ENCODE data around the gene CLIC3.
A peak's percentile ranks its signal among the peaks of the same experiment; 100 is the strongest.

CLIC3 gene

DNA sequence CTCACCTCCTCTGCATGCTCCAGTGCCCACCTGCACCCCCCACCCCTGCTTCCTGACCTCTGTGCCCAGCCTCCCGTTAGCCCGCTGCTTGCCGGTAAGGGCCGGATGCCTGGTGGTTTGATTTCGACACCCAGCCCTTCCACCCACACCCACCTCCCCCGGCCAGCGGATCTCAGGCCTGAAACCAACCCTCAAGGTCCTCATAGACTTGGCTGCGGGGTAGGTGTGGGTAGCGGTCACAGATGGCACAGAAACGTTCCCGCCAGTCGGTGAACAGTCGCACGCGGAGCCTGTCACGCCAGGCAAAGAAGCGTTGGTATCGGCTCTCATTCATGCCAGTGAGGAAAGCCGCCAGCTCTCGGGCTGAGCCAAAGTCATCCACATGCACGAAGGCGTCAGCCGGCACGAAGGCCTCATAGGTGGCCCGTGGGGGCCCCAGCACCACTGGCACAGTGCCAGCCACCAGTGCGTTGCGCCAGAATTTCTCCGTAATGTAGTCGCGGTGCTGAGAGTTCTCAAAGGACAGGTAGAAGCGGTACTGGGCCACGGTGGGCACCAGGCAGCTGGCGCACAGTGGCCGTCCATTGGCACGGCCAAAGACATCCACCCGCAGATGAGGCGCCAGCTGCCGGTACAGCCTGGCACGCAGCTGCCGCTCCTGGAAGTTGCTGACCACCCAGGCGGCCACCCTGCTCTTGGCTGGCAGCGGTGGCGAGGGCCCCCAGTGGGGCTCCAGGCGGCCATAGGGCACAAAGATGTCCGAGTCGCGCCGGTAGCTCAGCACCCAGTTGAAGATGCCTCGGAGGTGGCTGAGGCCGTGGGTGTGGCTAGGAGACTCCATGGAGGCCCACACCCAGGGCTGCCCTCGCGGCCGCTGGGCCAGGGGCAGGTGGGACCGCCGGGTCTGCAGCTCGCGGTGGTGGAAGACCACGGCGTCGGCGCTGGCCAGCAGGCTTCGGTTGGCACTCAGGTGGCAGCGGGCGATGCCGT, 34.5 kb upstream of the CLIC3 start:
- DNase-seq (ENCODE audit: low read depth): no peak

- no peak for DNase-seq (ENCODE audit: low read depth)
These were observed 33.6 kb upstream of the CLIC3 start for GRCh38 chr9:137030006-137030405.

DNA sequence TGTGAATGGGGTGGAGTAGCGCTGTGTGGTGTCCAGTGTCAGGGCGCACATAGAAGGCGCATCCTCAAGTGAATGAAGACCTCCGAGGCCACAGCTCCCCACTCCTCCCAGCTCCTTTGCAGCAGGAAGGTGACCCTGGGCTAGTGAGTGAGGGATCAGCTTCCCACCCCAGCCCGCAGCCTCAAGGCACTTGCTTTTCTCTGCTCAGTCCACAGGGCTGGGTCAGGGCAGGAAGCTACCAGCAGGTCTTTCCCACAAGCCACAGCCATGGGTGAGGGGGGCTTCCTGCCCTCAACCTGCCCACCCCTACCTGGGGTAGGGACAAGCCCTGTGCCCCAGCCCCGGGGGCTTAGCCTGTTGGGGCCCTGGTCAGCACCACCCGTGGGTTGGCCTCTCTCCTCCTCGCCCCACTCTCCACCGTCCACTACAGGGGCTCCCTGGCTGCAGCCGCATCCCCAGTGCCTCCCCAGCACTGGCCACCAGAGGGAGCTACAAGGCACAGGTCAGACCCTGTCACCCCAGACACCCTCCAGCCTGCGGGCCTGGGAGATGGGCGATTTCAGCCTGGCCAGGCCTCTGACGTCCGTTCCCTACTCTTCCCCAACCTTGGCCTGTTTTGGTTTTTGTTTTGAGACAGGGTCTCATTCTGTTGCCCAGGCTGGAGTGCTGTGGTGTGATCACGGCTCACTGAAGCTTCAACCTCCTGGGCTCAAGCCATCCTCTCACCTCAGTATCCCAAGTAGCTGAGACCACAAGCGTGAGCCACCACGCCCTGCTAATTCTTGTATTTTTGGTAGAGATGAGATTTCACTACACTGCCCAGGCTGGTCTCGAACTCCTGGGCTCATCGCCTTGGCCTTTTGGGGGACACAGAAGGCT, 32.9 kb upstream of the CLIC3 start:
- DNase-seq (ENCODE audit: low read depth): peak; percentile 48

DNA sequence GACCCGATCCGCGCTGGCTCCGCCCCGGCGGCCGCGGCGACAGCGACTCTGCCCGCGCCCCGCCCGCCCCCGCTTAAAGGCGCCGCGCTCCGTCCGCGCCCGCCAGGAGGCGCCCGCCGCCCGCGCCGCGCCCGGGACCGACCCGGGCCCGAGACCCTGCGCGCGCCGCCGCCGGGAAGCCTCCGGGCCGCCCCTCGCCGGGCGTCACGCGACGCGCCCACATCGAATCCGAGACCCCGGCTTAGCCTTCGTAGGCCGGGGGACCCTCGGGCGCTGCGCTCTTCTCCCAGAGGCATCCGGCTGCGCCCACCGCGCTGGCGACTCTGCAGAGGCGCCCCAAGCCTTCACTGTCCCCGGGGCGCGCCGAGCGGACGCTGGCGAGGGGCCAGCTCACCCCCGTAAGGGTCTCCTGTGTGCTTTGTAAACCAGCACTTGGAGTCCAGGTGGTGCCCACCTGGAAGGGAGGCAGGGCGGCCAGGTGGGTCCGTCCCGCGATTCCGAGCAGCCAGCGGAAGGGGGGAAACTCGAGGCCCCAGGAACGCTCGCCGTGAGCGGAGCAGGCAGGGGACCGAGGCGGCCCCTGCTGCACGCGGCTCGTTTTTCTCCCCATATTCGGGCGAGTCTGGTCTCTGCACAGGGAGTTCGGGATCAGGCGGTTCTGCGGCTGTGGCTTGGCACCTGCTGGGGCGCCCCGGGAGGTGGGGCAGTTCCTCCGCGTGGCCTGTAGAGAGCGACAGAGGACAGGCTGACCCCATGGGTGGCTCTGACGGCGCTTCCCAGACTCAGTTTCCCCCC, 32.1 kb upstream of the CLIC3 start:
- DNase-seq (ENCODE audit: low read depth): peak; percentile 49

GRCh38 chr9:137027369-137028262, 31.2 kb upstream of the CLIC3 start, which contains the start of gene ABCA2:
Gene ABCA2 (minus strand): TSS chr9:137028237. CDS start chr9:137028140, 97 bp downstream.
- DNase-seq (ENCODE audit: low read depth): no peak

DNA sequence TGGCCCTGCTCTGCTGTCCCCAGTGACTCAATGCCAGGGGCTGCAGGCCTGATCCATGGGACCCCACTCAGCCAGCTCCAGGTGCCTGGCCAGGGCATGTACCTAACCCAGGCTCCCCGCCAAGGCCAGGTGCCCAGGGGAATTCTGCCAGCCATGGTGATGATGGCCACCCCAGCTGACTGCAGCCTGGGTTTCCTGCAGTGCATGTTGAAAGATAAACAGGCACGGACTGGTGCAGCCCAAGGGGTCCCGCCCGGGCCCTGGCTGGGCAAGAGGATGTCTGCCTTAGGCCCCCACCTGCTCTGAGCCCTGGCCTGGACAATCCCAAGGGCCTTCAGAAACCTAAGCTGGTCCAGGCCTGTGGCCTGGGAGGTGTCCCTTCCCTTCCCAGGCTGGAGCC, 30.5 kb upstream of the CLIC3 start:
- no peak for DNase-seq (ENCODE audit: low read depth)

- DNase-seq (ENCODE audit: low read depth): no peak
These were observed 30.0 kb upstream of the CLIC3 start for GRCh38 chr9:137026384-137026783.

DNA sequence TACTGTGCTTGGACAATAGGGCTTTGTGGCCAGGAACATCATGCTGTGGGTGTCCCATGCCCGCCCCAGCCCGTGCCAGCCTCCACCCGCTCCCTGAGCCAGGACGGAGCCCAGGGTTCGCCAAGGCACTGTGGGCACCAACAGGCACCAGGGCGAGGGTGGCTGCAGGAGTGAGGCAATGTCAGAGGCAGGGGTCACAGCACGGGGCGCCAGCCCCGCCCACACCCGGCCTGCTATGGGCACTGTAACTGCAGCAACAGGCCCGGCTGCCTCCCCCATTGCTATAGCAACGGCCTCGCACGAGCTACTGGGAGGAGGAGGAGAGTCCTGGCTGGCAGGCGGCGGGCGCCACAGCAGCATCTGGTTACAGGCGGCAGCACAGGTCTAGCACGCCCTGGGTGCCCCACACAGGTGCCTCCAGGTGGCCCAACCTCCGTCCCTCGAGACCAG, 29.2 kb upstream of the CLIC3 start:
- DNase-seq (ENCODE audit: low read depth): no peak

- no peak for DNase-seq (ENCODE audit: low read depth)
These were observed 27.2 kb upstream of the CLIC3 start for GRCh38 chr9:137023583-137023991.

GRCh38 chr9:137023157-137023556, 26.8 kb upstream of the CLIC3 start:
- DNase-seq (ENCODE audit: low read depth): no peak

DNA sequence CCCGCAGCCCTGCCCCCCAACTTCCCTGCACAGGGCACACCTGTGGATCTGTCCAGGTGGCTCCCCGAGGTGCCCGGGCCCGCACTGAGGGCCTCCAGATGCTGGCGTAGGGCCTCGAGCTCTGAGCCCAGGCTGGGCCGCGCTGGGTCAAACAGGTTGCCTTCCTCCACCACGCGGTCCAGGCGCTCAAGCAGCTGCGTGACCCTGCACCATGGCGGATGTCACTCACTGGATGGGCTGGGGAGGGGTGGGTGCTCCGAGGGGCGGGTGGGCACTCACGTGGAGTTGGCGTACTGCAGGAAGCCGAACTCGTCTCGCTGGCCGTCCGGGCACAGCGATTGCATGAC, 26.3 kb upstream of the CLIC3 start:
- no peak for DNase-seq (ENCODE audit: low read depth)

DNA sequence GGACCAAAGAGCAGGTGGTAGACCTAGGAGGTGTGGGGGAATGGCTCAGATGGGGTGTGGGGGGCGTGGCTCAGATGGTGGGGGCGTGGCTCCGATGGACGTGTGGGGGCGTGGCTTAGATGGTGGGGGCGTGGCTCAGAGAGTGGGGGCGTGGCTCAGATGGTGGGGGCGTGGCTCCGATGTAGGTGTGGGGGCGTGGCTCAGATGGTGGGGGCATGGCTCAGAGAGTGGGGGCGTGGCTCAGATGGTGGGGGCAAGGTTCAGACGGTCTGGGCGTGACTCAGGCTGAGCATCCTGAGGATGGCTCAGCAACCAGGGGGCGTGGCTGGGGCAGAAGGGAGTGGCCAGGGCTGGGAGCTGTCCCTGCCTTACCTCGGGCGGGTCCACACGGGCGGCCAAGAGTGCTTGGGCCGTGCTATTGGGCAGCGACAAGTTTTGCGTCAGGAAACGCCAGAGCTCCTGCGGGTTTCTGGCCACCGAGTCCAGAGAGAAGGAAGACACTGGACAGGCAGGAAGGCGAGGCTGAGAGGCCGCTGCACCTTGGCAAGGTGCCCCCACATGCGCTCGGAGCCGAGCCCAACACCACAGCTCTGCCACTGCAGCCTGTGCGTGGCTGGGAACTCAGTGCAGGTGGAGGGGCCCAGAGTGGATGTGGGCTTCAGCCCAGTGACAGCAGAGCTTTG, 25.8 kb upstream of the CLIC3 start:
- peak; percentile 40 for DNase-seq (ENCODE audit: low read depth)

GRCh38 chr9:137021568-137021978, 25.2 kb upstream of the CLIC3 start:
- no peak for DNase-seq (ENCODE audit: low read depth)

DNA sequence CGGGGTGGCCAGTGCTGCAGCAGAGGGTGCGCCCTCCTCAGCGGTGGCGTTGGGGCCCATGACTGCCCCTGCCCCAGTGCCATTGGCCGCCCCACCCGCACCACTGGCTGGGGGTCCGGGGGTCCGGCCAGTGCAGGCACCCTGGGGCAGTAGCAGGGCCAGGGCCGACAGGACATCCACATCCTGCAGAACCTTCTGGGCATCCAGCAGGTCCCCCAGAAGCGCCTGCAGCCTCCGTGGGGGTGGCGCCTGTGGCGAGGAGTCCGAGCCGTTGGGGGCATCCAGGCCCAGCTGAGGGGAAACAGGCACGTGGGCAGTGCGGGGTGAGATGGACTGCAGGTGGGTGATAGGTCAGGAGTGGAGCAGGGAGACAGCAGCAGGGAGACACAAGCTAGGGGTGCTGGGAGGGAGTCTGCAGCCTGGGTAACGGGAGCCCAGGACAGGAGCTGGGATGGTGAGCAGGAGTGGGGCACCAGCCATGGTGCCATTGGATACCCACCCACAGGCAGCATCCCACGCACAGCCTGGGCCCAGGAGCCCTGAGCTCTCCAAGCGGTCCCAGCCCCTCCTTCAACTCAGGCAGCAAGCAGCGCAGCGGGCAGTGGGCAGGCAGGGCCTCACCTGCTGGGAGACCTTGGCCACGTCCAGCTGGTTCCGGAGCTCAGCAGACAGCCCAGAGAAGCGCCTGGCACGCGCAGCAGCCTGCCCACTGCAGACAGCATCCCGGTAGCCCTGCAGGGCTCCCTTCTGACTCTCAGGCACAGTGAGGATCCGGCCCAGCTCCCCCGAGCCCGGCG, 24.6 kb upstream of the CLIC3 start:
- no peak for DNase-seq (ENCODE audit: low read depth)

DNA sequence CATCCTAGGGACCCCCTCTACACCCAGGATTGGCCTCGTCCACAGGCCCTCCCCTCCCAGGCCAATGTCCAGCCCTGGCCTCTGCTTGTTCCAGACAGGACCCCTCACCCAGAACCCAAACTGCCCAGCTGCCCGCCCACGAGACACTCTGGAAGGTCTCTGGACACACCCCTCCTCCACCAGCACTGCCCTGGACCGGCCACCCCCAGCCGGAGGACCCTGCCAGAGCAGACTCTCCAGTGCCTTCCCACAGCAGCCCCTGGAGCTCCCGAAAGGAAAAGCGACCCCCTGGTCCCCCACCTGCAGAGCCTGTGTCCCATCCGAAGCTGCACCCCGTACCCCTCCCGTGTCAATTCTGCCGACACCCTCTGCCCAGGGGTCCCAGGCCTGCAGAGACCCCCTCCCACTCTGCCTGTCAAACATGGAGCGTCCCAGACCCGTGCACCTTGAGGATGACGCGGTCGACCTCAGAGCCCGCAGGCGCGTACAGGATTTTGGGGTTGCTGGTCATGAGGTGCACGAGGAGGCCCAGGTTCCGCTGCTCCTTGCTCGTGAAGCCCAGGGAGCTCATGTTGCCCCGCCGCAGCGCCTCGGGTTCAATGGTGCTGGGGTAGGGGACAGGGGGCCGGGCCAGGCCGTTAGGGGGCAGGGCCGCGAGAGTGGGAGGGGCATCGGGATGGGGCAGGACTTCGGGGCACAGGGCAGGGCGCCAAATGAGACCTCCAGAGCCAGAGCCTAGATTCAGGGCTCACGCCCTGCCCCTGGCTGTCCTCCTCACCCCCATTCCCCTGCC, 23.7 kb upstream of the CLIC3 start:
- no peak for DNase-seq (ENCODE audit: low read depth)

DNA sequence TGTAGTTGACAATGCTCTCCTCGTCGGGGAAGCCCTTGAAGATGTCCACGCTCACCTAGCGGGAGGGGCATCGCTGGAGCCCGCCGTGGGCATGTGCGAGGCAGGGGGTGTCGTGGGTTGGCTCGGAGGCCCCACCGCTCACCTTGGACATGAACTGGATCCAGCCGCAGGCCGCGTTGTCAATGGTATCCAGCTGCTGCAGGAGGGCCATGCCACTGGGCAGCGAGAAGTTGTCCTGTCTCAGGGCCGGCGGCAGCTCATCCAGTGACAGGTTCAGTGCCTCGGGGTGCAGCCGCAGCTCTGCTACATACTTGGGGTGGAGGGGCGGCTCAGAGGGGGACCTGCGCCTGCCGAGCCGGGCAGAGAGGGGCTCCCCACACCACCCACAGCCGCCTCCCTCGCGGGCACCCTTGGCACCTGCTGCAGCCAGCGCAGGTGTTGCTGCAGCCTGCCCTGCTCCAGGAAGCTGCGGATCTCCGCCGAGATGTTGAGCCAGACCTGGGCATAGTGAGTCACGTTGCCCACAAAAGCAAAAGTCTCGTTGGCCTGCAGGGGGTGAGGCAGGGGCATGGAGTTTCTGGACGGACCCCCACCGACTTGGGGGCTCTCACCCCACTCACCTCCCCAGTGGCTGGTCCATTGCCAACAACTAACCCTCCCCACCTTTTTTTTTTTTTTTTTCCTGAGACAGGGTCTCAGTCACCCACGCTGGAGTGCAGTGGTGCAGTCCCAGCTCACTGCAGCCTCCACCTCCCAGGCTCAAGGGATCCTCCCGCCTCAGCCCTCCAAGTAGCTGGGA, 22.6 kb upstream of the CLIC3 start:
- DNase-seq (ENCODE audit: low read depth): no peak

GRCh38 chr9:137017791-137018497, 21.6 kb upstream of the CLIC3 start:
- no peak for DNase-seq (ENCODE audit: low read depth)
